Activated gamma-delta T cell treated with Interleukin-2 at 50 U/mL for 16 hours (primary cell): ENCODE measurements around the gene CACNA1E.

Source experiments
- DNase-seq: peaks from one replicate; pipeline ENCODE4 v3.0.0-alpha.2; 2020

CACNA1E gene

GRCh38 chr1:181592255-181592859, 109.0 kb downstream of the CACNA1E start:
- no peak for DNase-seq

GRCh38 chr1:181593042-181593441, 109.7 kb downstream of the CACNA1E start:
- no peak for DNase-seq

- no peak for DNase-seq
Measured at GRCh38 chr1:181594553-181594952, 111.2 kb downstream of the CACNA1E start.

- DNase-seq: no peak
Measured at GRCh38 chr1:181595234-181595633, 111.9 kb downstream of the CACNA1E start.

- no peak for DNase-seq
Measured at GRCh38 chr1:181601186-181601950, 118.1 kb downstream of the CACNA1E start.

GRCh38 chr1:181603735-181604410, 120.6 kb downstream of the CACNA1E start:
- DNase-seq: no peak

GRCh38 chr1:181604482-181605249, 121.3 kb downstream of the CACNA1E start:
- no peak for DNase-seq

- DNase-seq: no peak
Measured at GRCh38 chr1:181607524-181607923, 124.2 kb downstream of the CACNA1E start.

GRCh38 chr1:181608386-181608785, 125.1 kb downstream of the CACNA1E start:
- DNase-seq: no peak

GRCh38 chr1:181608948-181609347, 125.6 kb downstream of the CACNA1E start:
- no peak for DNase-seq

GRCh38 chr1:181612100-181612499, 128.8 kb downstream of the CACNA1E start:
- no peak for DNase-seq

GRCh38 chr1:181618559-181618958, 135.2 kb downstream of the CACNA1E start:
- DNase-seq: no peak

GRCh38 chr1:181620183-181620582, 136.9 kb downstream of the CACNA1E start:
- DNase-seq: no peak

- DNase-seq: no peak
Measured at GRCh38 chr1:181623850-181624249, 140.5 kb downstream of the CACNA1E start.

- DNase-seq: no peak
Measured at GRCh38 chr1:181626279-181626938, 143.1 kb downstream of the CACNA1E start.

GRCh38 chr1:181630398-181630797, 147.1 kb downstream of the CACNA1E start:
- DNase-seq: no peak

- no peak for DNase-seq
Measured at GRCh38 chr1:181630838-181631237, 147.5 kb downstream of the CACNA1E start.

- no peak for DNase-seq
Measured at GRCh38 chr1:181632492-181632891, 149.2 kb downstream of the CACNA1E start.

- DNase-seq: no peak
Measured at GRCh38 chr1:181632960-181633359, 149.6 kb downstream of the CACNA1E start.

- no peak for DNase-seq
Measured at GRCh38 chr1:181635110-181635509, 151.8 kb downstream of the CACNA1E start.

GRCh38 chr1:181637998-181638397, 154.7 kb downstream of the CACNA1E start:
- no peak for DNase-seq

GRCh38 chr1:181640956-181641355, 157.6 kb downstream of the CACNA1E start:
- DNase-seq: no peak

GRCh38 chr1:181643631-181644030, 160.3 kb downstream of the CACNA1E start:
- no peak for DNase-seq
